Measurements from ENCODE around the gene WDR35.

The WDR35 gene

GRCh38 chr2:19861813-19862212 is 128.1 kb downstream of the WDR35 start:
- no peaks in the 10 kb centered on the region for H3K79me2 ChIP-seq (ENCODE audit: insufficient read depth, low read depth)
- H3K4me1 ChIP-seq (ENCODE audit: low read depth, poor library complexity, severe bottlenecking): no peaks in the 10 kb centered on the region
- no peak overlapping the region for H2AFZ ChIP-seq (ENCODE audit: low read depth)
- H3K27me3 ChIP-seq (ENCODE audit: insufficient read depth, low read depth): no peaks in the 10 kb centered on the region
- no peak overlapping the region for H3K4me2 ChIP-seq
- H3K27ac ChIP-seq: no peak overlapping the region
- no peak overlapping the region for H3K4me3 ChIP-seq (IDR thresholded peaks at IDR 0.05; ENCODE audit: insufficient read depth, low read depth, low read length)
- H4K20me1 ChIP-seq (ENCODE audit: insufficient read depth): no peaks in the 10 kb centered on the region
- H3K36me3 ChIP-seq (ENCODE audit: insufficient read depth): no peaks in the 10 kb centered on the region
- TF ChIP-seq CTCF (conservative IDR thresholded peaks at IDR 0.05; ENCODE audit: low read depth, low read length): no peak
- no peak overlapping the region for H3K9ac ChIP-seq

All from KMS-11 (cell line).